Measurements from ENCODE around the gene C7orf25.
"Not testable (repeated sequence)": the region's sequence is repeated elsewhere in the genome, so short reads cannot be mapped to it uniquely, and the experiment has no call there.

Gene C7orf25

DNA sequence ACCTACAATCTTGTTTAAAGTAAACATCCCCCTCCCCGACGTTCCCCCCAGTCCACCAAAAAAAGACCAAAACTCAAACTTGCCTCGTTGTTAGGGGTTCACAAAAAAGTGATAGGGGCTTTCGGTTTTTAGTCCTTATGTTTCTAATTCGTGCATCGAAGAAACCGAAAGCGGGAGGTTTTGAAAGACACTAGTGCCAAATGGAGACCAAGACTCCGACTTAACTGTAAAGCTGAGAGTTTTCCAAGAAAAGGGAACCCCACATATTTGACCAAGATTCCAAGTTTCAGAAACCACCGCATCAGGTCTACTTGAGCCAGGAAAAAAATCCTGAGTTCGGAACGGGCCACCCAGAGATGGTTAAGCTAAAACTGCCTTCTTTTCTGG lies 19.6 kb upstream of the C7orf25 start:
- DNase-seq, result no peak

DNA sequence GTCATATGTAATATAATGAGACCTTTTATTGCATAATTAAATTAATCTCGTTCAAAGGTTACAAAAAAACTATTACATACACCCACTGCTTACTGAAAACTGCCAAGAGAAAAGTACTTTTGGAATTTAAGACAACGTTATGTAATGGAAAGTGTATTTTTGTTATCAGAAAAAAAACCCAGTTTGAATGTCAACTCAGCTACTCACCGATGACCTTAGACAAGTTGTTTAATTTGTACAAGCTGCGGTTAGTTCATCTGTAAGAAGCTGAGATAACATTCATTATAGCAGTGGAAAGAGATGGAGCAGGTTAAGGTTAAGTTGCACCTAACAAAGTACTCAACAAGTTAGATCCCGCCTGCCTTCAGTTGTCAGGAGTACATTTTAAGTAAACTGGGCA lies 19.0 kb upstream of the C7orf25 start:
- no peak for DNase-seq

DNA sequence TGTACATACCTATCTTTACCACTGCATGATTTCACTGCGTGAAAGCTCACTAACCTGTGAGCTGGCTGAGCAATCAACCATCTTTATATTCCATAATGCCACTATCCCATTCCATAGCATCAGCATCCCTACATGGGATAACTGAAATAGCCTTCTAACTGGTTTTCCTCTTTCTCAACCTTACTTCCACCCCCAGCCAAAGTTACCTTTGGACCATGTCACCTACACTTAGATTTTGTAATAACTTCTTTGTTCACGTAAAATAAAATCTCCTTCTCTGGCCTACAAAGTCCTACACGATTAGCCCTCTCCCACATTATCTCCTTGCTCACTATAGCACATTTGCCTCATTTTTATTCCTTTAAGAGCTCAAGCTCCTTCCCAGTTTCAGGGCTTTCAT lies 17.6 kb upstream of the C7orf25 start:
- no peak for DNase-seq

DNA sequence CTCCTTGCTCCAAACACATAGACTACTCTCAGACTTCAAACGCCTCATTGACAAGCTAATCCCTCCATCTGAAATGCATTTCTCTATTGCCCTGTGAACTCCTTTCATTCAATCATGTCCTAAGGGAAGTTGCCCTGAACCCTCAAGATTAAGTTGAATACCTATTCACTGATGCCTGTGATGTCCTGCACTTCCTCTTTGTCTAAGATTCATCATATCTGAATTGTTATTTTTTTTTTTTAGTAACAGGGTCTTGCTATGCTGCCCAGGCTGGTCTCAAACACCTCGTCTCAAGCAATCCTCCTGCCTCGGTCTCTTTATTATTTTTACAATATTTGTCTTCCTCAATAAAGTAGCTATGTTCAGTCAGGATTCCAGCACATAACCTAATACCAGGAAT lies 16.9 kb upstream of the C7orf25 start:
- DNase-seq, result no peak

DNA sequence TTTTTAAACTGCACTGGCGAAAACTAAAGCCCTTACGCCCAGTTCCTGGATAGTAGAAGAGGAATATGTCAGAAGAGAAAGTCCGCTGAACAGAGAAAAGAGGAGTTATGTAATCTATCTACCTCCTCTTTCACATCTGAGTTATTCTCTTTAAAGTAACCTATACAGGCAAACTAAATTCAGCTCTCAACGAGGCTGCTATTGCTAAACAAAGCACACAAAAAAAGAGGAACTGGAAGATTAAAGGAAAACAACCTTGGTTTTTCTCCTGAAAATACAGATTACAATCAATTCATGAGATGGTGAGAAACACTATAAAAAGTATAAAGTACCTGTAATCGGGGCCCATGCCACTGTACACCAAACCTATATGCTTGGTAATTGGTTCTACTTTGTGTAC lies 14.3 kb upstream of the C7orf25 start:
- no peak for DNase-seq

DNA sequence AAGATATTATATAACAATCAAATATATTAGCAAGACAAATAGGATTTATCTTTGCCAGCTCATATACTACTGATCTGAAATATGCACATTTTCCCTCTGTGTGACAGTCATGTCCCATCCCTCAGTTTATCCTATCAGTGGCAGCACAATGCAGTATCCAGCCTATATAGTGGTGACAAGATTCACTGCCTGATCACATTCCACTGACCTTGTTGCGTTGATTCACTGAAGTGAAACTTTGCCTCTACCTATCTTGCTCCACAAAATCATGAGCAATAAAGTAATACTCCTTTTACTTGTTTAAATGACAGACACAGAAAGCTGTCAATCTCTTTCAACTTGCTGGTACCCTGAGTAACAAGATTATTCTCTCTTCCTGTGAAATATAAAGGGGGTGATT lies 13.8 kb upstream of the C7orf25 start:
- no peak for DNase-seq

DNA sequence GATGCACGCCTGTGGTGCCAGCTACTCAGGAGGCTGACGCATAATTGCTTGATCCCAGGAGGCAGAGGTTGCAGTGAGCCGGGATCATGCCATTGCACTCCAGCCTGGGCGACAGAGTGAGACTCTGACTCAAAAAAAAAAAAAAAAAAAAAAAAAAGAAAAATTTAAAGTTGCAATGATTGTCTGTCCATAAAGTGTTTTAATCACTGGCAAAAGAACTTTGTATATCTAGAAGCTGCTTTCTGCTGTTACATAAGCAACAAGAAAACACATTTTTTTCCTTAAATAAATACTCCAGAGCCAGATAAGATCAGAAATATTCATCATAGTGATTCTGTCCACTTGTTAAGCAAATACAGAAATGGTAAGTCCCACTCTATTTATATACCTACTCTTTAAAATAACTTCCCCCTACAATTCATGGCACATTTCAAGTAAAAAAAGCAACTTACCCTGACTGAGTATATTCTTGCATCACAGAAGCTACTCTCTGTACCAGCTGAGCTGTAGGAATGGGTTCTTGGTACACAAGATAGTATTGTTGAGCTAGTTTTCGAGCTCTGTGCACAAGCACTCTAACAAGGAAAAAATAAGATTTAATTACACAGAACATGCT lies 12.5 kb upstream of the C7orf25 start:
- DNase-seq, result no peak

DNA sequence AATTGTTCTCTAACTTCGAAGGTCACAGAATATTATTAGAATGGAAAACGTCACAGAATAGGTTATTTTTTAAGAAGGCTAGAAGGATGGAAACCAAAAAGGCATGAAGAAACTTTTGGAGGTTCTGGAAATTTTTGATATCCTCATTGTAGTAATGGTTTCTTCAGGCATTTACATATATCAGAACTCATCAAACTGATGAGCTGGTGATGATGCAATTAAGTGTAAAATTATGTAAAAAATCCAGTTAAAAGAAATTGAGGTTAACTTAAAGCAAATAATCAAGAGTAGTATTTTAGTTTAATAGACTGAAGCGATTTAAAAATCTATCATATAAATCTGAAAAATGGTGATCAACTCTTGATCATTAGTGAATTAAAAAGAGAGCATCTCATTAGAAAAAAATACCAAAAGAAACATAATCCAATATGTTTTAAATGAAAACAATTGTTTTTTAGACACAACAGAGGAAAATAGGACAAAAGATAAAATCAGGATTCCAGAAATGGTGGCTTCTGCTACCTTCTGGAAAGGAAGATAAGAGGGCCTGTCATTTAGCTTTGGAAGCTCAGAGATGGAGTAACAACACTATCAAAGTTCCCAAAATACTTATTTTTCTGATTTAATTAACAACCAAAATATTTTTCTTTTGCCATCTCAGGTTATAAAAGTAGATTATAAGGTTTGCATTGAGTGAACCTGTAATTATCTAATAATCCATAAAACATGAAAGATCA lies 10.3 kb upstream of the C7orf25 start:
- no peak for DNase-seq

DNA sequence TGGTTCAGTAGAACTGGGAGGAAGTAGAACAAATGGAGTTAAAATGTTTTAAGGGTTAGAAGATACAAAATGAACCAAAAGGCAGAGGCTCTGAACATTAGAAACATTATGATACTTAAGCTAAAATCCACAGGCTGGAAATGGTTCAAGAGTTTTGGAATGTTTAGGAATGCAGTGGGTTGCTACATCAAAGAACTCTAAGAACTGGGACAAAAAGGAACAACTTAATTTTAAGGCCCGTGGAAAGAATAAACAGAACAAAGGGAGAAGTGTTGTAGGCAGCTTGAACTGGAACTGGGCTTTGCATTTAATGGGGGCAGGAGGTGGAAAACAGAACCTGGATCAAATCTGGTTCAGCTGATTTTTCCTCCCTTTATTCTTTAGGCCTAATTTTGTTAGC lies 3.5 kb upstream of the C7orf25 start:
- no peak for DNase-seq

DNA sequence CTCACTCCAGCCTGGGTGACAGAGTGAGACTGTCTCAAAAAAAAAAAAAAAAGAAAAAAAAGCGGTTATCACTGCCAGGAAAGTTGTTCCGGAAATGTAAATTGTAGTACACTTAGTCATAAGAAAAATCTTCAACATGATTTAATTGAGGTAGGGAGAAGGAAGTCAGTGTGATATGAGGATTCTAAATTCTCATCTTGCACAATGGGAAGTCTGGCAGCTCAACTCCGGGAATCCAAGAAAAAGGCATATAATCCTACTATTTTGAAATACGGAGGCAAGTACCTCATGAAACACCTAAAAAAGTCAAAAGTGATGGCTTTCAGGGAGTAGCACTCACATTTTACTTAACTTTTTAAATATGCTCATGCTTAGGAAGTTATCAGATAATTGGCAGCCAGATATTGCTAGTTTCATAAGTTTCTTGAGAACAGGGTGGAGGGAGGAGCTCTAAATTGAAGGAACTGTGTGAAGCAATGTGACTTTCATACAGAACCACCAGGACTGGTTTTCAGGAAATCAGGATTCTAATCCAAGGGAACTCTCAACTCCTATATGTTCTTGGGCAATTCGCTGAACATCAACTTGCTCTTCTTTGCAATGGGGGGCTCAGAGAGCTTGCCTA lies 2.7 kb upstream of the C7orf25 start:
- no peak for DNase-seq

DNA sequence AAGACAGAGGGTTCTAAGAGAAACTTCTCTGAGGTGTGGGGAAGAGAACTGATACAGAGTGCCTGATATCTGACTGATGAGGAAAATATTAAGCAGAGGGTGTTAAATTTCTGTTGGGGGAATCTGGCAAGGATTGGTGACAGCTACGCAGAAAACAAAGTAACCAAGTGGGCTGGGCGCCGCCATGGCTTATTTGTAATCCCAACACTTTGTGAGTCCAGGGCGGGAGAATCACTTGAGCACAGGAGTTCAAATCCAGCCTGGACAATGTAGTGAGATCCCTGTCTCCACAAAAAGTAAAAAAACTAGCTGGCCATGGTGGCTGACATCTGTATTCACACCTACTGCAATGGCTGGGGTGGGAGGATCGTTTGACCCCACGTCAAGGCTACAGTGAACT lies 2.1 kb upstream of the C7orf25 start:
- DNase-seq, result no peak

DNA sequence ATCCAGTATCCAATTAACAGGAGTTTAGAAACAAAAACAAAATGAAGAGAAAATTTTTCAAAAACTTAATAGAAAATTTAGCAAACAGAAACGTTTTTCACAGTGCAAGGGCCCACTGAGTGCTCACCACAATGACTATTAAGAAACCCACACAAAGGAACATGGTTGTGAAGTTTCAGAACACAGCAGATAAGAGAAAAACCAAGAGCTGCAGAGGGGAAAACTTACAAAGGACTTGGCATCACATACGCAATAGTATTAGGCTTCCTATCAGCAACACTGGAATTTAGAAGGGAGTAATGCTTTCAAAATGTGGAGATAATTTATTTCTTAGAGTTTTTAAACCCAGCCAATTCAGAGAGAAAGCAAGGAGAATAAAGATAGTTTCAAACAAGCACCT lies 1.7 kb upstream of the C7orf25 start:
- no peak for DNase-seq

DNA sequence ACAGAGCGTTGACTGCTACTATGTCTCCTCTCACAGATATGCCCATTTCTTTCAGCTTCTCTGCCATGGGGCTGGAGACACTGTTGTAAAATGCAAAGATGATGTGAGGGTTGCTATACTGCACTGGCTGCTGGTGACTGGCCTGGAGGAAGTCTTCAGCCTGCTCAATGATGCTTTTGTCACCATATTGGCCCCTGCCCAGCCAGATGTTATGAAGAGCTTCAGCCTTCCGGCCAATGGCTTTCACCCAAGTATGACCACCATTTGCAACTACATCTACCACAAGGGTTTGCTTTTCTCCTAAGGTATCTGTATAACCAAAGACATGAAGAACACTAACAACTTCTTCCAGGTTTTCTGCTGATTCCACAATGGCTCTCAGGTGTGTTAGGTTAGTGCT lies 1.6 kb downstream of the C7orf25 start:
- no peak for DNase-seq

DNA sequence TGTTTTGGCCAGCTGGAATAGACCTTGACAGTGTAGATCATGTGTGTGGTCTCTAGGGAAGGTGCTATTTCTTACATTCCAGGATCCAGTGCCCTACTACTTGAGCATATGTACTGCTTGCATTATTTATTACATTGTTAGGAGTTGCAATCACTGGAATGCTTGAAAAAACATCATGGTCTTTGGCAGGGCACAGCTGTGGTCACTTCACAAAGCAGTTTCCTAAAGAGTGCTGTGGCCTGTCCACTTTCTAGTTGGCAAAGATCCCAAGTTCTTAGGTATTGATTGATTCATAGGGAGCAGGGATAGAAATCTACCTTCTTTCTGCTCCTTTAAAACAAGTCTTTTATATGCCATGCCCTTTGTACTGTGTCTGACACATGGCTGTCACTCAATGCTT lies 4.6 kb downstream of the C7orf25 start:
- no peak for DNase-seq

DNA sequence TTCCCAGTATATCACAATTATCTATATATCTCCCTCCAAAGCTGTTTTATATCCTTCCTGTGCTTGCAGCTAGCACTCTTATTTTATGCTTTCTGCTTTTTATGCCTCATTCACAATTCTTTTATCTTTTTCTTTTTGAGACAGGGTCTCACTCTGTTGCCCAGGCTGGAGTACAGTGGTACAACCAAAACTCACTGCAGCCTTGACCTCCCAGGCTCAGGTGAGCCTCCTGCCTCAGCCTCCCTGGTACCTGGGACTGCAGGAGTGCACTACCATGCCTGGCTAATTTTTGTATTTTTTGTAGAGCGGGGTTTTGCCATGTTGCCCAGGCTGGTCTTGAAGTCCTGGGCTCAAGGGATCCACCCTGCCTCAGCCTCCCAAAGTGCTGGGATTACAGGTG lies 5.7 kb downstream of the C7orf25 start:
- DNase-seq, result no peak

DNA sequence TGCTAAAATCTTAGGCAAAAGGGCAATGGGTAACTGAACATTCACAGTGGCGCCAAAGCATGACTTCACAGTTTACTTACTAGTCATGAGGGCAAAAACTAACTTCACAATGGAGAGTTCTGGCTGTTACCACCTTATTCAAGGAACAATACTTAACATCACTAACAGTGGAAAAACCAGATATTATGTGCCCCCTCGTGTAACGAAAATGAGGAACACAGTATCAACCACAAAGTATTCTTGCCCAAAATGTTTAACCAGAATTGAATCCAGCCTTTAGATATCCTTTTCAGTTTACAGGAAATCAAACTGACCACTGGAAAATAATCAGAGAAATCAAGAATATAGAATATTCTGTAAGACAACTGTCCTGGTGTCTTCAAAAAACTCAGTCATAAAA lies 9.5 kb downstream of the C7orf25 start:
- no peak for DNase-seq

DNA sequence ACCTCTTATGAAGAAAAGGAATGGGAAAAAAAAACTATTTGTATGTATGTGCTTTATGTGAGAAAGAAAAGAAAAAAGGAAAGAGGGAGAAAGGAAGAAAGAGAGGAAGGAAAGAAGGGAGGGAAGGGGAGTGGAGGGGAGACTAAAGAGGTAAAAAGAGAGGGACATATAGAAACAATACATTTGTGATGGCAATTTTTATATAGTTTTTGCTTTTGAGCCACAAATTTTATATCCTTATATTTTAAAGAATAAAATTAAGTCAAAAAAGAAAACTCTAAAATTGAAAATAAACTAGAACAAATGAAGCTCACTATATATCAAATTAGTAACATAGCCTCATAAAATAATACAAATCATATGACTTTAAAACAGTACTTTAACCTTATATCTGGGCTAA lies 11.0 kb downstream of the C7orf25 start:
- no peak for DNase-seq

DNA sequence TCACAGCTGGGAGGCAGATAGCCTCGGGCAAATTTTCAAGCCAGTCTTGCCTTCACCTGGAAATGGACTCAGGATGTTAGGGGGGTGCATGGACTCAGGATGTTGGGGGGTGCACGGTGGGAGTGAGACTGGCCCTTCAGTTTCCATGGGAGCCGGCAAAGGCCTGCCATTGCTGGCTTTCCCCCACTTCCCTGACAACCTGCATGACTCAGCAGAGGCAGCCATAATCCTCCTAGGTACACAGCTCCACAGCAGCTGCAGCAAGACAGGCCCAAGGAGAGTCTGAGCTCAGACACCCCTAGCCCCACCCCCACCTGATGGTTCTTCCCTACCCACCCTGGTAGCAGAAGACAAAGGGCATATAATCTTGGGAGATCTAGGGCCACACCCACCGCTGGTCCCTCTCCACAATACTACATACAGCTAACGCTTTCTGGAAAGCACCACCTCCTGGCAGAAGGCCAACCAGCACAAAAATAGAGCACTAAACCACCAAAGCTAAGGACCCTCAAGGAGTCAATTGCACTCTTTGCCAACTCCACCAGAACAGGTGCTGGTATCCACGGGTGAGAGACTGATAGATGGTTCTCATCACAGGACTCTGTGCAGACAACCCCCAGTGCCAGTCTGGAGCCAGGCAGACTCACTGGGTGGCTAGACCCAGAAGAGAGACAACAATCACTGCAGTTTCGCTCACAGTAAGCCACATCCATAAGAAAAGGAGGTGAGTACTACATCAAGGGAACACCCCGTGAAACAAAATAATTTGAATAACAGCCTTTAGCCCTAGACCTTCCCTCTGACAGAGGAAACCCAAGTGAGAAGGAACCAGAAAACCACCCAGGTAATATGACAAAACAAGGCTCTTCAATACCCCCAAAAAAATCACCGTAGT lies 18.3 kb downstream of the C7orf25 start:
- DNase-seq, result no peak

DNA sequence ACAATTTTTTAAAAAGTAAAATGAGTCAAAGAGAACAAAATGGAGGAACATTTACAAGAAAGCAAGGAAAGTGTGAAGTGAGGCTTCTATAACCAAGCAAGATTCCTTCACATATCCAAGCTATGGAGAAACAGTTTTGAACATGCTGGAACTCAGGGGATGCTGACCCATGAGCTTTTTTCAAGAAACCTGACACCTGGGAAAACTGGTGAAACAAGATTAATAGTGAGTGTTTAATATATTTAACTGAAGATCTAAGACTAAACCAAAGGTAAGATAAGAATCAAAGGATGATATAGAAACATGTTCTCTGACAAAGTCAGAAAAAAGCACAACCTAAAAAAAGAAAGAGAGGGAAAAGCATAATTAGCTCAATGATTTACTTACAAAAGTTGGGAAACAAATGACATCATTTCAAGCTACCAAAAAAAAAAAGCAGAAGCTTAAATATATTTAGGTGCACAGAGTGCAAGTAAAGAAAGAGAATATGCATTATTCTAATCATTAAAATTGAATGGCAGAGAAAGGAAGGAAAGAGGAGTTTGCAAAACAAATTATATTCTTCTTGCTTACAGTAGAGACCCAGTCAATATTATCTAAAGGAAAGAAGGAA lies 24.9 kb downstream of the C7orf25 start:
- DNase-seq, result no peak

DNA sequence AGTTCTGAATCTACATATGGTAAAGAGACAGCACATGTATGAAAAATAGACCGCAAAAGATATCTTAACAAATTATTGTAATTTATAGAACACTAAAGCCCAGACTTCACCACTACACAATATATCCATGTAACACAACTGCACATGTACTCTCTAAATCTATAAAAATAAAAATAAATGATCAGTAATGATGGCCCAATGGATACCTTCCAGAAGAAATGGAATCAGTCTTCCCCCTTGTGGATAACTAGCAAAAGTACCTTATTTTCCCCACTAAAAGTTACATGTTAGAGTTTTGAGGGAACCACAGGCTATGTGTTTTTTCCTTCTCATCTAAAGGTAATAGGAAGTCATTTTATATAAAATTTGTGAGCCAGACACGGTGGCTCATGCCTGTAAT lies 25.7 kb downstream of the C7orf25 start:
- DNase-seq, result no peak

DNA sequence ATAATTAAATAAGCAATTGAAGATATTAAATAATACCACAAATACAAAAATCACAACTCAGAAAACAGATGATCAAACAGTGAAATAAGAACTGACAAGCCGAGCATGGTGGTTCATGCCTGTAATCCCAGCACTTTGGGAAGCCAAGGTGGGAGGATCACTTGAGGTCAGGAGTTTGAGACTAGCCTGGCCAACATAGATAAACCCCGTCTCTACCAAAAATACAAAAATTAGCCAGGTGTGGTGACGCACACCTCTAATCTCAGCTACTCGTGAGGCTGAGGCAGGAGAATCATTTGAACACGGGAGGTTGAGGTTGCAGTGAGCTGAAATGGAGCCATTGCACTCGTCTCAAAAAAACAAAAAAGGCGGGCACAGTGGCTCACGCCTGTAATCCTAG lies 26.7 kb downstream of the C7orf25 start:
- DNase-seq, result not testable (repeated sequence)

DNA sequence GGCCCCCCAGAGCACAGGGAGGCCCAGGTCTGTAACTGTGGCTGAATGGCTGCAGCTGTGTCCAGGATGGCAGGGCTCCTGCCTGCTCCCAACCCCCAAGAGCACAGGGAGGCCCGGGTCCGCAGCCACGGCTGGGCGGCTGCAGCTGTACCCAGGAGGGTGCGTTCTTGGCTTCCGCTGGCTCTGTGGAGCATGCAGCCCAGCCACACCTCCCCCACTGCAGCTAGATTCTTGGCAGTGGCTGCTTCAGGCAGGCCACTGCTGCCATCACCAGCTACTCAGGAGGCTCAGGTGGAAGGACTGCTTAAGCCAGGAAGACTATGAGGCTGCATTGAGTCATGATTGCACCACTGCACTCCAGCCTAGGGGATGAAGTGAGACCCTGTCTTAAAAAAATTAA lies 27.9 kb downstream of the C7orf25 start:
- peak; percentile 54 for DNase-seq

DNA sequence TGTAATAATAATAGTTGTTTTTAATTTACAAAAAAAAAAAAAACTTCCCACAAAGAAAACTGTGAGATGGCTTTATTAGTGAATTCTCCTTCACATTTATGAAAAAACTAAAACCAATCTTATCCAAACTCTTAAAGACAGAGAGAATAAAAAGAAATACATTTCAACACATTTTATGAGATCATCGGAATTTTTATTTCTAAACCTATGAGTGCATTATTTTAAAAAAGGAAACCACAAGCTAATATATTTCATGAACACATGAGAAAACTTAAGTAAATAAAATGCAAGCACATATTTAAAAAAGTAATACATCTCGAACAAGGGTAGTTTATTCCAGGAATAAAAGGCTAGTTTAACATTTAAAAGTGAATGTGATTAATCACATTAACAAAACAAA lies 31.5 kb downstream of the C7orf25 start:
- no peak for DNase-seq
